Measurements from ENCODE around the gene CAMK1G. TPM values are rescaled to one million over a fixed set of nuclear protein-coding genes. Genes with fewer than 3 reads are reported as not detected.

The CAMK1G gene
- total RNA-seq, 1 donor: 0.90 TPM

GRCh38 chr1:209657140-209657879, 73.8 kb downstream of the CAMK1G start:
- H3K4me3 ChIP-seq (ENCODE audit: low read depth, low read length): no peak overlapping the region
- TF ChIP-seq CTCF (IDR thresholded peaks at IDR 0.05; ENCODE audit: insufficient read depth, low read length): no peak
- no peak for DNase-seq (ENCODE audit: low read depth)

- H3K4me3 ChIP-seq (ENCODE audit: low read depth, low read length): no peak overlapping the region
- no peak for TF ChIP-seq CTCF (IDR thresholded peaks at IDR 0.05; ENCODE audit: insufficient read depth, low read length)
- DNase-seq (ENCODE audit: low read depth): no peak
Observed at GRCh38 chr1:209657918-209658317, 74.4 kb downstream of the CAMK1G start.

- no peak for TF ChIP-seq CTCF (IDR thresholded peaks at IDR 0.05; ENCODE audit: insufficient read depth, low read length)
- no peak for DNase-seq (ENCODE audit: low read depth)
- no peak overlapping the region for H3K4me3 ChIP-seq (ENCODE audit: low read depth, low read length)
Observed at GRCh38 chr1:209659909-209660308, 76.4 kb downstream of the CAMK1G start.

GRCh38 chr1:209661071-209661470, 77.6 kb downstream of the CAMK1G start:
- DNase-seq (ENCODE audit: low read depth): no peak
- H3K4me3 ChIP-seq (ENCODE audit: low read depth, low read length): no peak overlapping the region
- no peak for TF ChIP-seq CTCF (IDR thresholded peaks at IDR 0.05; ENCODE audit: insufficient read depth, low read length)

- DNase-seq (ENCODE audit: low read depth): no peak
- no peak overlapping the region for H3K4me3 ChIP-seq (ENCODE audit: low read depth, low read length)
- no peak for TF ChIP-seq CTCF (IDR thresholded peaks at IDR 0.05; ENCODE audit: insufficient read depth, low read length)
Observed at GRCh38 chr1:209662879-209663327, 79.4 kb downstream of the CAMK1G start.

Other genes with a start within 250 kb of the CAMK1G start
- gene LAMB3, start 68.7 kb downstream of the CAMK1G start, total RNA-seq (ENCODE audit: low replicate concordance): 5.9 and 10.3 TPM in 2 replicates
- 23.0 and 146 TPM in 2 replicates for gene G0S2, start 91.7 kb downstream of the CAMK1G start, total RNA-seq (ENCODE audit: low replicate concordance)
- 6.3 and 33.3 TPM in 2 replicates for gene HSD11B1, start 121.1 kb downstream of the CAMK1G start, total RNA-seq (ENCODE audit: low replicate concordance)
- 0.65 TPM in 1 of 2 replicates, not detected in the other for gene TRAF3IP3, start 172.3 kb downstream of the CAMK1G start, total RNA-seq (ENCODE audit: low replicate concordance)
- gene C1orf74, start 200.8 kb downstream of the CAMK1G start, total RNA-seq (ENCODE audit: low replicate concordance): 2.4 and 3.6 TPM in 2 replicates
- gene IRF6, start 222.4 kb downstream of the CAMK1G start, total RNA-seq (ENCODE audit: low replicate concordance): 3.1 TPM in 1 of 2 replicates, not detected in the other
- gene UTP25, start 244.3 kb downstream of the CAMK1G start, total RNA-seq (ENCODE audit: low replicate concordance): 11.2 and 32.6 TPM in 2 replicates

Measured in fibroblast of the aortic adventitia (primary cell).